ENCODE results near the gene CDH13.
A peak's percentile ranks its signal among the peaks of the same experiment; 100 is the strongest.

The CDH13 gene

DNA sequence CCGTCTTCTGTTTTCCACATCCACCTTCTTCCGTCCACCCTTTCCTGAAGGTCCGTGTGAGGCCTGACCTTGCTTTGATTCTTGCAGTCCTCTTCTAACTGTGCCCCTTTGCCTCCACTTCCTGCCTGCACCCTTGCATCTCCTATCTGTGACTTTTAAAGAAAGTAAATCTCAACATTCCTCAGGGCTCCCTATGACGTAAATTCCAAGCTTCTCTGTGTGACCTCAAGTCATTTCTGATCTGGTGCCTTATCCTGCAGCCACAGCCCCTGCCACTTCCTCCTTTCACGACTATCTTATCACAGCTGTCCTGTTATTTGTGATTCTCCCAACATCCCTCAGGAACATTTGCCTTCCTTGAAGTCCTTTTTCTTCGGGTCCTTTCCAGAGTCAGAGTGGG is 520.5 kb downstream of the CDH13 start:
- no peak for DNase-seq (ENCODE audit: low read depth in 3 of 3, low spot score in 1 of 3)

DNA sequence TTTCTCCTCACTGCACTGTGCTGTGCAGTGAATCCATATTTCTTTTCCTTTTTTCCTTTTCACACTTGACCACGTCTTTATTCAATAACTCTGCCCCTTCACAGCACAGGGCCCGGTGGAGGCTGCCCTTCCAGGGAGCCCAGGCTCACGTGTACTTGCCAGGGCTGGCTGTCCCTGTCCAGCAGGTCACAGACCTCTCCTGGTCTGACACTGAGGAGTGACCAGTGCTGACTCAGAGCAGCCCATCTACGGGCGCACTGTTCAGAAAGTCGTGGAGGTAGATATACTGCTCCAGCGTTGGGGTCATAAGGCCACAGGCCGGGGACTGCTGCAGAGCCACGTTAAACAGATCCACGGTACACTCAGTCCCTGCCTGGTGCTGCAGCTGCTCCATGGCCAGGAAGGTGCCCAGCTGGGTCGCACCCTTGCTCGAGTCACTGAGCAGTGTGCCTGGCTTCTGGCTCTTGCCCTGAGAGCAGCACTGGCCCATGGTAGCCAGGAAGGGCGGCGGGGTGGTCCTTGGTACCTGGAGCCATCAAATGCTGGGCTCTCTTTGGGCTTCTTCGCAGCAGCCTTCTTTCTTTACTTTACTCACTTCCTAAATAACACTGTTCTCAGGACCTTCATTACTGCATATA is 531.7 kb downstream of the CDH13 start:
- no peak for DNase-seq (ENCODE audit: low read depth in 3 of 3, low spot score in 1 of 3)

DNA sequence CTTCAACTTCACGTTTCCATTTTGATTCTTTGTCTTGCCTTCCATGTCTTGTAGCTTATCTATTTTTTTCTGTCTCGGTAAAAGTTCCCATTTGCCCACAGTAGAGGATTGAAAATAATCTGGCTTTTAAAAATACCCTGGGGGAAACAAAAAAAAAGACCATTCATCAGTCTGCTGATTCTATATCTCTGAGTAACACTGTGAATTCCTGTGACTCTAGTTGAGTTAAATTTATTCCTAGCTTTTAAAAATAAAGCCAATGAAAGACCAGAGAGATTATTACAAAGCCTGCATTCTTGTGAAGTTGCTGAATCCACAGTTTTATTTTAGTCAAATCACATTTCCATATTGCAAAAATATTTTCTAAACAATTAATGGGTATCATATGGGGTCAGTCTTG is 532.3 kb downstream of the CDH13 start:
- no peak for DNase-seq (ENCODE audit: low read depth in 3 of 3, low spot score in 1 of 3)

DNA sequence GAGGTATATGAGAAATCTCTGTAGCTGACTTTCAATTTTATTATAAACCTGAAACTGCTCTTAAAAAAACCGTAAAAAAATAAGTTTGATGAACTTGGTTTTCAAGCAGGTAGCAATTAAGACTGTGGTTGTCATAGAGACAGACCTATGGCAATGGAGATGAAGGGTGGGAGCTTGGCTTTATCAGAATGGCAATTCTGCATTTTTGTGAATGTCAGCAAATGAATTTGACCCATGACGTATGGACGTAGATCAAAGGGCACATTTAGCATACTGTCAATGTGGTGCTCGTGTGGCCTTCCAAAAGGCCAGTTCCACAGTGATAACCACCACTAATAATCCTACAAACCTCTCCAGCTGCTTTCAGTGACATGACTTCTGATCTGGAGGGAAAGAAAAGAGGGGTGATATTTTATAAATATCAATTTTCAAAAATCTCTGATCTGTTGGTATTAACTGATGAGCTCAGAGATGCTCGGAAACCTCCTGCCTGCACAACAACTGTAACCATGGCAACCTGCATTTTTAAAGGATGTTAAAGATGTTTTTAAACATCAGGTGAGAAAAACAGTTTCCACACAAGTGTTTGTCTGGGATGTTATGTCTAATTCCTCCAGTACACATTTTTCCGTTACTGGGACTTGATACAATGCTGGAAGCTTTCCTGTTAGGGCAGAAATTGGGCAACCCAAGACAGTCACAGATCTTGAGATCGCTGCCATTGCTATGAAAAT is 533.7 kb downstream of the CDH13 start:
- no peak for DNase-seq (ENCODE audit: low read depth in 3 of 3, low spot score in 1 of 3)

DNA sequence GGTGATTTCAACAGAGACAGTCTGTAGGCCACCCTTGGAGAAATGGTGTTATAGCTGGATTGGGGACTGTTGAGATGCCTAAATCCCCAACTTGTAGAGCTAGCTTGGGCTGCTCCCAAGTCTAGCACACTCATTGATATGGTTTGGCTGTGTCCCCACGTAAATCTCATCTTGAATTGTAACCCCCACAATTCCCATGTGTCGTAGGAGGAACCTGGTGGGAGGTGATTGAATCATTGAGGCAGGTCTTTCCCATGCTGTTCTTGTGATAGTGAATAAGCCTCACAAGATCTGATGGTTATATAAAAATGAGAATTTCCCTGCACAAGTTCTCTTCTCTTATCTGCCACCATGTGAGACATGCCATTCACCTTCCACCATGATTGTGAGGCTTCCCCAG is 536.0 kb downstream of the CDH13 start:
- no peak for DNase-seq (ENCODE audit: low read depth in 3 of 3, low spot score in 1 of 3)

DNA sequence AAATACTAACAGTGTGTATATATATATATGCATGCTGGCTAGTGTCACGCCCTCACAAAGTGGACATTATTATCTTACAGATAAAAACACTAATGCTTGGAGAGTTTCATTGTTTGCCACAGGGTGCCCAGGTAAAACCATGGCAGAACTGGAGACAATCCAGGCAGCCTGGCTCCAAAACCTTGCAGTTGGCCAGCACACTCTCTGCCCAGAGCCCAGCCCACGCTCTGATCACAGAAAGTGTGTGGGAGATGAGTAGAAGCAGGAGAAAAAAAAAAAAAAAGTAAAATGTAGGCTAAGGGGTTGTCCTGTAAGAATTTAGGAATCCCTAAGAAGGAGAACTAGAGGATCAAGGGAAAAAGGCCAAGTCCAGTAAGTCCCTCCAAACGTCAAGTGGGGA is 538.0 kb downstream of the CDH13 start:
- DNase-seq (ENCODE audit: low read depth in 3 of 3, low spot score in 1 of 3) = no peak

DNA sequence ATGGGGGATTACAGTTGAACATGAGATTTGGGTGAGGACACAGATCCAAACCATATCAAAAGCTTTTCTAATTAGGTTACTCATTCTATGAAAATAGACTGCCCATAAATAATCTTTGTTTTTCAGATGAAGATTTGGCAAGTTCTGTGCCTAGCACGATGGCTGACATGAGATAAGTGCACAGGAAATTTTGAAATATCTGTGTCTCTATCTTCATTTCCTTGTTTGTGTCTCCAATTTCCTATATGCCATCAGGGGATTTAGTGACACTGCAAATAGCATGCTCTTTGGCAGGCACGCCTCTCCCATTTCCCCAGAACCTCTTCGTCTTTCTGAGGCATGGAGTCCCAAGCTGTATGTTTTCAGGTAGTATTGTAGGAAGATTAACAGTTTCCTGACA is 544.6 kb downstream of the CDH13 start:
- DNase-seq (ENCODE audit: low read depth in 3 of 3, low spot score in 1 of 3) = no peak

DNA sequence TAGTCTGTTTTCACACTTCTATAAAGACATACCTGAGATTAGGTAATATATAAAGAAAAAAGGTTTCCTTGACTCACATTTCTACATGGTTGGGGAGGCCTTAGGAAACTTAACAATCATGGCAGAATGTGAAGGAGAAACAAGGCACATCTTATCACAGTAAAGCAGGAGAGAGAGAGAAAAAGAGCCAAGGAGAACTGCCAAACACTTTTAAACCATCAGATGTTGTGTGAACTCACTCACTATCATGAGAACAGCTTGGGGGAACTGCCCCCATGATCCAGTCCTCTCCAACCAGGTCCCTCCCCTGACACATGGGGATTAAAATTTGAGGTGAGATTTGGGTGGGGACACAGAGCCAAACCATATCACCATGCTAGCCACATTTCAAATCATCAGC is 547.9 kb downstream of the CDH13 start:
- DNase-seq (ENCODE audit: low read depth in 3 of 3, low spot score in 1 of 3) = no peak

DNA sequence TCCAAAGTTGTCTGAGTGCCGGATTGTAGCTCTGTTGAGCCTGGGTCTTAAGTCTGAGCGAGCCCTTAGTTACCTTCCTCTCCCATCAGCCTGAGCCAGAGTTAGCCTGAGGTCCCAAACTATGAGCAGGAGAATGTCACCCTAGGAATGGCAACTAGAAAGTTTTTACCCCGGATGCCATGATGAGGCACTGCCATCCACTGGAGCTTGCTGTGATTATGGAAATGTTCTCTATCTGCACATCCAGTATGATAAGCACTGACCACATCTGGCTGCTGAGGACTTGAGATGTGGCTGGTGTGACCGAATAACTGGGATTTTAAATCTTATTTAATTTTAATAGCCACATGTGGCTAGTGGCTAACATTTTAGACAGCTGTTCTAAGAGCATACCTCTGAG is 550.0 kb downstream of the CDH13 start:
- no peak for DNase-seq (ENCODE audit: low read depth in 3 of 3, low spot score in 1 of 3)

DNA sequence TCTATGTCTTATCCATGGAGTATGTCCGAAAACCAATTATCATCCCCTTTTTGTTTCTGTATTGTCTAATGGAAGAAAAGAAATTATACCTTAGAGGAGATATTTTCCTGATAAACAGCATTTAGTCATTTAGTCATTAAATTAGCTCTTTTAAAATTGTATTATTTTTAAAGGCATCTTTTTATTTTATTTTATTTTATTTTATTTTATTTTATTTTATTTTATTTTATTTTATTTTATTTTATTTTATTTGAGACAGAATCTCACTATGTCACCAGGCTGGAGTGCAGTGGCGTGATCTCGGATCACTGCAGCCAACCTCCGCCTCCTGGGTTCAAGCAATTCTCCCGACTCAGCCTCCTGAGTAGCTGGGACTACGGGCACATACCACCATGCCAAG is 559.1 kb downstream of the CDH13 start:
- no peak for DNase-seq (ENCODE audit: low read depth in 3 of 3, low spot score in 1 of 3)

DNA sequence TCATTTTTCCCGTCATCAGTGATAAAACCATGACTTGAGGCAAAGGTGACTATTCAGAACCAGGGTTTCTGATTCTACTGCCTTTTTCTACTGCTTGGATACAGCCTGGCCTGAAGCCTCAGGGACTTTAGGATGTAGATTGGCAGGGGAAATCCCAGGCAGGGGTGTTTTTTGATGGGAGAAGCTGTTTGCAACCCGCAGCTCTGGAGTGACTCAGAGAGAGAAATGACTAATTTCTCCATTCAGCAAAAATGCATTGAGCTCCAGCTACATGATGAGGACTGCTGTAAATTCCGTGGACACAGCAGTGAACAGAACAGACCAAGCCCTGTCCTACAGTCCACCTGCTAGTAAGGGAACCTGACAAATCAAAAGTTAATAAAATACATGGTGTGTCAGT is 560.6 kb downstream of the CDH13 start:
- no peak for DNase-seq (ENCODE audit: low read depth in 3 of 3, low spot score in 1 of 3)

DNA sequence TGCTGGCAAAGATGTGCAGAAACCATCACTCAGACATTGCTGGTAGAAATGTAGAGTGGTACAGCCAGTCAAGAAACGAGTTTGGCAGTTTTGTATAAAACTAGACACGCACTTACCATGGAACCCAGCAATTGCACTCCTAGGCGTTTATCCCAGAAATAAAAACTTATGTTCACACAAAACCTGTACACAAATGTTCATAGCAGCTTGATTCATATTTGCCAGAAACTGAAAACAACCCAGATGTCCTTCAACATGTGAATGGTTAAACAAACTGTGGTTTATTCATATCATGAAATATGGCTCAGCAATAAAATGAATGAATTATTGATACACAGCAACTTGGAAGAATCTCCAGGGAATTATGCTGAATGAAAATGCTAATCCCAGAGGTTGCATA is 570.0 kb downstream of the CDH13 start:
- no peak for DNase-seq (ENCODE audit: low read depth in 3 of 3, low spot score in 1 of 3)

DNA sequence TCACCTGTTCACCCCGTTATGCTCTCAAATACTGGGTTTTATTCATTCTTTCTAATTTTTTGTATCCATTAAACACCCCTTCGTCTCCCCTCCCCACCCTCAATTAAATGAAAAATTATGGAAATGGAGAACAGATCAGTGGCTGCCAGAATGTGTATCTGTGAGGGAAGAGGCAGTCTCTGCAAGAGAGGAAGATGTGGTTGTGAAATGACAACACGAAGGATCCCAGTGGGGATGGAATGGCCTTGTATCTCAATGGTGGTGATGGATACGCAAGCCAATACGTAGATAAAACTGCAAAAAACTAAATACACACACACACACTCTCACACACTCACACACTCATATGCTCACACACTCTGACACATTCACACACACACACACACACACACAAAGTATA is 570.7 kb downstream of the CDH13 start:
- DNase-seq (ENCODE audit: low read depth in 3 of 3, low spot score in 1 of 3) = no peak

DNA sequence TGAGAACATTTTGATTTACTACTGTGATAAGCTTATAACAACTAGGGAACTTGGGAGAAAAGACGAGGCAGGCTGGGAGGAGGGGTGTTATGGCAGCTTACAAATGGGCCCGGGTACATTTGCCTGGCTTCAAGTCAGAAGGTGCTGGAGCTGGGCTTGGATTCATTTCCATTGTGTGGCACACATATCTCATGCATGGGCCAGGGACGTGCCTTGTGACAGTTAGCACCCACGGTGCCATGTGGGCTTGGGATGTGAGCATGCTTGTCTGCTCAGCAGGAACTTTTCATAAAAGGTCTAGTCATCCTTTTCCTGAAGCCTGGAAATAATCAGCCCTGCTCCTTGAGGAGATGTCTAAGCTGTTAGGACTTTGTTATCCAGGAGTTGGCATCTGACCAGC is 572.2 kb downstream of the CDH13 start:
- DNase-seq (ENCODE audit: low read depth in 3 of 3, low spot score in 1 of 3) = no peak

DNA sequence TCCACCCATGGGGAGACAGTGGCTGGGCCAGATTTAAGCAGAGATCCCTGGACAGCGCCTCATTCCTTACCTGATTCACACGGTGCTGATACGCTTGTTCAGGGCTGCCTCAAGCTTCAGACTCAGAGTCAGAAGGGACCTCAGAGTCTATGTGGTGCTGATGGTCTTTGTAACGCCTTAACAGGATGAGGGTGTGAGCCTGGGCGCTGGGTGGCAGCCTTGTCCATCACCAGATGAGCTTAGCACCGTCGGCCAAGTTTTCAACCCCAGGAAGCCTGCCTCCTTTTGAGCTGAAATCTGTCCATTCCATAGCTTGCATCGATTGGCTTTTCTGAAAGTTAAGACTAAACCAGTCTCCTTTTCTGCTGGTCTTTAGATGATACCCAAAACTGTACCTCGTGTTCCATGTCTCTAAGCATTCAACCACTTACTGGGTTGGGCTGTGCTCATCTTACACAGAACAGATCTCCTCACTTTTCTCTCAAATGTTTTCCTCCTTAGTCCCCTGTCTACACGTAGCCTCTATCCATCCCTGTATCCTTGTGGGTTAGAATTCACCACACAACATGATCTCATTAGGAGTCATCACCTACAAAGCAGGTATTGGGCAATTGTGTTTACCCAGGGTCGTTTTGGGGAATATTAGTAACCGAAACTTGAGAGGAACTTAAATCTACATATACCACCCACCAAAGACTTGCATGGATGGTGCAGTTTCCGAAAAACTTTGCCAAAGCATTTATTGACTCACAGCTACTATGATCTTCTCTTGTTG is 573.4 kb downstream of the CDH13 start:
- no peak for DNase-seq (ENCODE audit: low read depth in 3 of 3, low spot score in 1 of 3)

DNA sequence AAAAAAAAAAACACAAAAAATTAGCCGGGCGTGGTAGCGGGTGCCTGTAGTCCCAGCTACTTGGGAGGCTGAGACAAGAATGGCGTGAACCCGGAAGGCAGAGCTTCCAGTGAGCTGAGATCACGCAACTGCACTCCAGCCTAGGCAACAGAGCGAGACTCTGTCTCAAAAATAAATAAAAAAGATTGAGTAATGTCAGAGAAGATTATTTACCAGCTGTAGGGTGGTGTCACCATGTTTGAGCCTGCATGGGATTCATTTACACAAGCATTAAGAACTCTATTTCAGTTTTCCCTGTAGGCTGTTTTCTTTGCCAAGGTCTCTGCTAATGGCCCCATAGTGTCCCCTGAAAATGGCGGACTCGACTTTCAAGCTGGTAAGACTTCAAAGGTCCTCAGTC is 575.0 kb downstream of the CDH13 start:
- DNase-seq (ENCODE audit: low read depth in 3 of 3, low spot score in 1 of 3) = no peak

DNA sequence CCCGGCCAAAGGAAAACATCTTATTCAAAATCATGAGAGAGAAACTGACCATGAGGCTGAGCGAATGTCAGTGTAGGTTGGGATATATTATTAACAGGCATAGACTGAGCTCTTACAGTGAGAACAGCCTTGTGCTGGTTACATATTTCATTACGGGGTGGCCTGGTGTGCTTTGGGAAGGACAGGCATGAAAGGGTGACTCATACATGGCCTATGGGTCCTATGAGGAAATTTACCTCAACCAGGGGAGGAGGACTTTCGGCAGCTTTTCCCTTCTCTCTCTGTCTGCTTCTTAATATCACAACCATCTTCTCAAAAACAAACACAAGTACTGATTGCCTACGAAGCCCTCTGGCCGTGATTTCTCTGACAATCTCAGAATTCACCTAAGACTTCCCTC is 579.1 kb downstream of the CDH13 start:
- DNase-seq (ENCODE audit: low read depth in 3 of 3, low spot score in 1 of 3) = no peak

DNA sequence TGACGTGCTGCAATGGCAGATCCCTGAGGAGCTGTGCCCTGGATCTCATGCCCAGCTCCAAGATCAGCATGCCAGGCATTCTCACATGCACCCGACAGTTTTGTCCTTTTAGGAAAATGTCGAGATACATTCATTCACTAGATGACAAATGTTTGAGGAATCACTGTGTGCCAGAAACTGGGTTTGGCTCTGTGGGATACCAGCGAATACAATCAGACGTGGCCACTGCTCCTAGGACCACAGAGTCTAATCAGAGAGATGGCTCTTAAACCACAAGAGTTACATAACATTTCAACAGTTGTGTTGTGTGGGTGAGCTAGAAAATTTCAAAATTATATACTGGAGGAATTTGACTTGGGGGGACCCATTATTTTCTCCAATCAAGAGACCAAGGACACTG is 579.7 kb downstream of the CDH13 start:
- DNase-seq (ENCODE audit: low read depth in 3 of 3, low spot score in 1 of 3) = no peak

DNA sequence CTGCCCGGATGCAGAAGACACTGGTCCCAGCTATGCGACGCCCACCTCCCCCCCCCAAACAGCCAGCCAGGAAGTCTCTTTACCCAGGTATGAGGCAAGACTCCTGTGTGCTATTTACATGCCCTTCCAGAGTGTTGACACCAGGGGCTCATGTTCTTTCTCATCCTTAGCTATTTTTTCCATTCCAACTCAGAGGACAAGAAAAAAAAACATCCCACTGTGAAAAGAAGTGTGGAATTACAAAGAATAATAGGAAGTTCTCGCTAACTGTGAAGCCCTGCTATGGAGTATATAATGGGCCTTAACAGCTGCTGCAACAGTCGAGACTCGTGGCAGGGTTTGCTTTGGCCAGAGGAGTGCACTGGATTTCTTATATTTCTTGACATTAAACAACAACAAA is 584.9 kb downstream of the CDH13 start:
- DNase-seq (ENCODE audit: low read depth in 3 of 3, low spot score in 1 of 3) = no peak

DNA sequence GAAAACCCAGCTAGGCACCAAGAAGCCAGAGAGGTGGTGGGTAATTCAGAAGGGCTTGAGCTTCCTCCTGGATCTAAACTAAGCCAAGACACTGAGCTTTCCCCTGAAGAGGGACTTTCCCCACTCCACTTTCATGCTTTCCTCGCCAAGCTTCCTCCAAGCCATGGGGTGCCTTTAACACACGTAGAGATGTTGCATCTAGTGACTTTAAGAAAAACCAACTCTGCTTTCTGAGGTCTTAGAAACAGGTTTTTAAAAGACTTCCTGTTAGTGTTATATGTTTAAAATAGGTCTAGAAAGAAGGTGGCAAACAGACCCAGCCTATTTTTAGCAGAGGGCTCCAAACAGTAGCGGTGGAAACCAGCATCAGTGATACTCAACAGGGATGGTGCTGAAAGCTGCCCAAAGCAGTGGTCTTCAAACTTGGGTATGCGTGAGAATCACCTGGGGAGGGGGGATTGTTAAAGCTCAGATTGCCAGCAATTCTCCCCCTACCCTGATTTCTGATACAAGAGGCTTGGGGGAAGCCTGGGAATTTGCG is 585.6 kb downstream of the CDH13 start:
- DNase-seq (ENCODE audit: low read depth in 3 of 3, low spot score in 1 of 3) = no peak

DNA sequence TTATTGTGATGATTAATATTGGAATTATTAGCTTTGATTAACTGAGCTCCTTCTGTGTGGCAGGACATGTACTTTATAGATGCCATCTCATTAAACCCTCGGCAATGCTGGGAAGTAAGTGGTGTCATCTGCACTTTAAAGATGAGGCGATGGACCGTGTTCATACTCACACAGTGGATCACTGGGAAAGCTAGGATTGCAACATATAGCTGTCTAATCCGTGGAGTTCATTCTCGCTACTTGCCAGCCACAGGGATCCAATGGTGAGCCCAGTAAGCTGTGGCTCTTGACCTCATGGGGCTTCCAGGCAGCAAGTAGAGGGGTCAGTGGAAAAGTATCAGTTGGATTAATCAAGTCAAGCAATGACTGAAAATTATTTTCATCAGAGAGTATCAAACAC is 587.9 kb downstream of the CDH13 start:
- no peak for DNase-seq (ENCODE audit: low read depth in 3 of 3, low spot score in 1 of 3)

DNA sequence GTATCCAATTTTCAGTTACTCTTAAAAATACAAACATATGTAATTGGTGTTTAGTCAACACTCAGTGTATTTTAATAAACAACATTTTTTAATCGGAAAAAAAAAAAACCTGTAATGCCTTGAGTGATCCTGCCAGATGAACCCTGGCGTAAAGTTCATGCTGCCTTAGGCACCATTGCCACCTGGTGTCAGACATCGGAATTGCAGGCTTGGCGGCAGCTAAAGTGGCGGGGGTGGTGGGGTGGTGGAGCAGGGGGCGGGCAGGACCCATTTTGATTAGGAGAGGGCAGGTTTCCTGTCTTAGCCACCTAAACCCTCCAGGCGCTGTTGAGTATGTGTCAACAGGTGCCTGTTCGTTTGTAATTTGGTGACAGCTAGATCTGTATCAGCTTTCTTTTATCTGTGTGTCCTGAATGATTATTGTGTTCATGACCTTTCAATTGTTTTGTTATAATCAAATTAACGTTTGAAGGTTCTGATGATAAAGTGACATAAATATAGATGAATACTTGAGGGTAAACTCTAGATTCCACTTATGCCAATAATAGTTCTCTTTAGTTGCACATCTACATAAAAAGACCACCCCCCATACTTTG is 588.7 kb downstream of the CDH13 start:
- DNase-seq (ENCODE audit: low read depth in 3 of 3, low spot score in 1 of 3) = peak in 1 of 3 donors; percentile 19
